Measurements from ENCODE around the gene KRTAP10-6.

GRCh38 chr21:44571296-44571695 lies 21.0 kb downstream of the KRTAP10-6 start:
- TF ChIP-seq CTCF (conservative IDR thresholded peaks at IDR 0.05; ENCODE audit: low read length) (no peak), EZH2phosphoT487 (IDR thresholded peaks at IDR 0.05; ENCODE audit: borderline replicate concordance) (no peak)

All from Loucy (cell line).